AG10803 (cell line): Measurements from ENCODE around the gene AZIN2.

Experiments used
- DNase-seq: peaks from one replicate; pipeline ENCODE4 v3.0.0; 2010; ENCODE audit warnings: low read depth
- H3K4me3 ChIP-seq: 2 replicates; pipeline ENCODE4 v1.5.1; 2011; ENCODE audit warnings: mild to moderate bottlenecking, low read length, control low read depth
- CTCF ChIP-seq: conservative IDR thresholded peaks from 2 replicates; pipeline ENCODE4 v1.5.1; 2011; ENCODE audit warnings: mild to moderate bottlenecking, low read length, control low read depth, inconsistent platforms

The AZIN2 gene

GRCh38 chr1:33080885-33081553, at the start of gene AZIN2:
TSS of gene AZIN2 (plus strand) at chr1:33081153. CDS start at chr1:33082250, 1,097 bp downstream.
- peak within 1 kb of the TSS; percentile 91 for H3K4me3 ChIP-seq
- peak; percentile 90 for DNase-seq
- no peak for TF ChIP-seq CTCF

- no peak for TF ChIP-seq CTCF
- no peak overlapping the region for H3K4me3 ChIP-seq
- DNase-seq, result no peak
Measured at GRCh38 chr1:33031506-33031905, 49.4 kb upstream of the AZIN2 start.

GRCh38 chr1:33032126-33032869, 48.7 kb upstream of the AZIN2 start:
- DNase-seq, result peak; percentile 63
- no peak for TF ChIP-seq CTCF
- H3K4me3 ChIP-seq, result no peak overlapping the region

- no peak for TF ChIP-seq CTCF
- peak overlapping the region; percentile 93 for H3K4me3 ChIP-seq
- peak; percentile 17 for DNase-seq
Measured at GRCh38 chr1:33036051-33036525, 44.9 kb upstream of the AZIN2 start.

- TF ChIP-seq CTCF, result no peak
- DNase-seq, result peak; percentile 98
- peak within 1 kb of the TSS; percentile 93 for H3K4me3 ChIP-seq
Measured at GRCh38 chr1:33036526-33037503, 44.1 kb upstream of the AZIN2 start, which contains the start of gene AK2. TSS of gene AK2 (minus strand) at chr1:33036883. CDS start at chr1:33036828, 55 bp downstream.

GRCh38 chr1:33039840-33040239, 41.1 kb upstream of the AZIN2 start:
- DNase-seq, result no peak
- no peak overlapping the region for H3K4me3 ChIP-seq
- no peak for TF ChIP-seq CTCF
